ENCODE data around the gene TMEM63C.

DNA sequence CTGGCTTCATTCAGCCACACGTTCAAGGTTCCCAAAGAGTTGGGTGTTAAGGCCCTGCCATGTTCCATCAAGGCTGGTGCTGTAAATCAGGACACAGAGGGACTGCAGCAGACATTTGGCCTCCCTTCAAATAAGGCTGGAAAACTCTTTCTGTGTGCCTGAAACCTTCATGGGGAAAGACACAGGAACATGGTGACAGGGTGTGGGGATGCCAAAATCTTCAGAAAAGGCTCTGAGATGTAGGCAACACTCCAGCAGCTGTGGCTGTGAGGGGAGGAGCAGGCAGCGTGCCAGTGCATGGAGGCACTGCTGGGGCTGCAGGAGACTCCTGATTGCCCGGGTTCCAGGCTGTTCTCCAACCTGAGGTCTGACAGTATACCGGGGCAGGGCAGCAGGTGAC, 124.1 kb downstream of the TMEM63C start:
- TF ChIP-seq, protein P1, sequence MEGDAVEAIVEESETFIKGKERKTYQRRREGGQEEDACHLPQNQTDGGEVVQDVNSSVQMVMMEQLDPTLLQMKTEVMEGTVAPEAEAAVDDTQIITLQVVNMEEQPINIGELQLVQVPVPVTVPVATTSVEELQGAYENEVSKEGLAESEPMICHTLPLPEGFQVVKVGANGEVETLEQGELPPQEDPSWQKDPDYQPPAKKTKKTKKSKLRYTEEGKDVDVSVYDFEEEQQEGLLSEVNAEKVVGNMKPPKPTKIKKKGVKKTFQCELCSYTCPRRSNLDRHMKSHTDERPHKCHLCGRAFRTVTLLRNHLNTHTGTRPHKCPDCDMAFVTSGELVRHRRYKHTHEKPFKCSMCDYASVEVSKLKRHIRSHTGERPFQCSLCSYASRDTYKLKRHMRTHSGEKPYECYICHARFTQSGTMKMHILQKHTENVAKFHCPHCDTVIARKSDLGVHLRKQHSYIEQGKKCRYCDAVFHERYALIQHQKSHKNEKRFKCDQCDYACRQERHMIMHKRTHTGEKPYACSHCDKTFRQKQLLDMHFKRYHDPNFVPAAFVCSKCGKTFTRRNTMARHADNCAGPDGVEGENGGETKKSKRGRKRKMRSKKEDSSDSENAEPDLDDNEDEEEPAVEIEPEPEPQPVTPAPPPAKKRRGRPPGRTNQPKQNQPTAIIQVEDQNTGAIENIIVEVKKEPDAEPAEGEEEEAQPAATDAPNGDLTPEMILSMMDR (conservative IDR thresholded peaks at IDR 0.05; ENCODE audit: low read length) = no peak
- no peak for TF ChIP-seq EZH2phosphoT487 (IDR thresholded peaks at IDR 0.05; ENCODE audit: borderline replicate concordance, low read depth, low read length)

All from OCI-LY7 (cell line).